Peyer's patch (tissue), 4 donors: ENCODE measurements around the gene TBL1XR1.
"Not testable (repeated sequence)": the region's sequence is repeated elsewhere in the genome, so short reads cannot be mapped to it uniquely, and the experiment has no call there.

ENCODE experiments used
- CTCF ChIP-seq, 6 experiments: fragments of 450-650 bp in 4 of 6; fragments of 200-600 bp in 2 of 6; sonication (generic) in 1 of 6; IDR thresholded peaks; one replicate each; pipeline ENCODE4 v1.5.1; 2017 to 2019; ENCODE audit warnings: antibody characterized with exemption in 6 of 6, mild to moderate bottlenecking in 3 of 6, moderate library complexity in 1 of 6
- POLR2A ChIP-seq, 2 donors: fragments of 450-650 bp; IDR thresholded peaks; one replicate each; pipeline ENCODE4 v1.5.1; 2017; ENCODE audit warnings: antibody characterized with exemption in 2 of 2, mild to moderate bottlenecking in 2 of 2, moderate library complexity in 2 of 2

- TF ChIP-seq POLR2A, CTCF (IDR thresholded peaks at IDR 0.05): not testable (repeated sequence)
These were observed 197.1 kb downstream of the TBL1XR1 start for GRCh38 chr3:177000159-177000558.
